SK-N-MC (cell line): ENCODE data around the gene CMTM1.

Experiments
- EZH2 ChIP-seq: fragments of 200-600 bp; sonication (generic); IDR thresholded peaks from one replicate; pipeline ENCODE4 v1.6.1; 2017; ENCODE audit warnings: antibody characterized with exemption
- FOXP2 ChIP-seq: optimal IDR thresholded peaks from 2 replicates; pipeline ENCODE3; 2011; ENCODE audit warnings: mild to moderate bottlenecking, moderate library complexity; ENCODE audit not compliant: insufficient read depth; ENCODE audit errors: extremely low read length, control extremely low read depth
- POLR2AphosphoS5 ChIP-seq: IDR thresholded peaks from 2 replicates; pipeline ENCODE4 v1.6.1; 2012; ENCODE audit warnings: mild to moderate bottlenecking, low read depth, low read length, borderline replicate concordance

GRCh38 chr16:66525396-66526180 is 40.7 kb upstream of the CMTM1 start:
- no peak for TF ChIP-seq EZH2
- no peak for TF ChIP-seq POLR2AphosphoS5
- no peak for TF ChIP-seq FOXP2
